ENCODE results near the gene CD9.

DNA sequence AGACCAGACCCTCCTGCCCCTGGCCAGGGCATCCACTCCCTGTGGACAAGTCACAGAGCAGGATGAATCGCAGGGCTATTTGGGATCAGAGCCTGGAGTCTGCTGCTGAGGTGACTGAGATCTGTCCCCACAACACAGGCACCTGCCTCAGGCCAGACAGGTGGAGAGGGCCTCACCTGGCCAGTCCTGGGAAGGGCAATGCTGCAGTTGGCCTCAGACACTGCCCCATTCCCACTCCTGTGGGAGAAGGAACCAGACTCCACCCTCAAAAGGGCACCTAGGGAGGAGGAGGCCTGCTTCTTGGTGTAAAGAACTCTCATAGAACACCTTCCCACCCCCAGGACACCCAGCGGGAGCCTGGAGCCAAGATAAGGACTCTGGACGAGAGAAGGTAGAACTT, 62.0 kb downstream of the CD9 start:
- TF ChIP-seq POLR2A (IDR thresholded peaks at IDR 0.05; ENCODE audit: low read length) = no peak
- TF ChIP-seq GATA1 (IDR thresholded peaks at IDR 0.05; ENCODE audit: low read depth, low read length) = no peak

Measured in erythroblast (primary cell).